Transverse colon (tissue), 3 donors: ENCODE results near the gene DLL4.

Source experiments
- CTCF ChIP-seq, 5 experiments: fragments of 200-600 bp in 3 of 5; fragments of 450-650 bp in 2 of 5; sonication (generic) in 3 of 5; IDR thresholded peaks; 1 replicate in 2 of 5; 2 replicates in 3 of 5; pipeline ENCODE4 v1.5.1; 2016 to 2017; ENCODE audit warnings: antibody characterized with exemption in 5 of 5, inconsistent platforms in 3 of 5, mild to moderate bottlenecking in 2 of 5, moderate library complexity in 1 of 5
- EP300 ChIP-seq: sonication (generic); formaldehyde crosslinking; IDR thresholded peaks from one replicate; pipeline ENCODE4 v1.6.1; 2017; ENCODE audit warnings: antibody characterized with exemption, low read depth

- no peak for TF ChIP-seq CTCF (IDR thresholded peaks at IDR 0.05)
- TF ChIP-seq EP300 = no peak
Measured at GRCh38 chr15:40934457-40934856, 5.3 kb downstream of the DLL4 start.
